ENCODE results near the gene PAFAH1B2.

DNA sequence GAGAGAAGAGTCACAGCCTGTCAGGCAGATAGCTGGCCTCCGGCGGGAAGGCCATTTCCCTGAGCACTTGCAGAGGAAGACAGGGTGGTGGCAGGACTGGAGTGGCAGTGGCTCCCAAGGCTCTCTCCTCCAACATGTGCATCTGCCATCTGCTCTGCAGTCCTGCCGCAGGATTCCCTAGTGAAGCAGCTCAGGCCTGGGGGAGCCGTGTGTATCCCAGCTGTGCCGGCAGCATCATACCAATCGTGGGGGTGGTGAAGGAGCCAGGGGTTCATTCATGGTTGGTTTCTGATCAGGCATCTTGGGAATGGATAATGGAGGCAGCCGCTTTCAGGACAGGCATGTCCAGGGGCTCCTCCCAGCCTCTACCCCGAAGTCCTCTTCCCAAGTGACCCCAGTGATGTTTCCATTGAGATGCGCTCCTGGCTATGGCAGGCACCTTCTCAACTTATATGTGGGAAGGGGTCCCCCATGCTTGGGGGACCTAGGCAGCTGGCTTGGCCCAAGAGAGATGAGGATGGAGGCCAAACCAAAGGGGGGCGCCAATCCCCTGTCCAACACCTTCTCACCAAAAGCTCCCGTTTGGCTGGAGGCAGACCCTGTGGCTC, 61.2 kb downstream of the PAFAH1B2 start:
- TF ChIP-seq, protein P1, sequence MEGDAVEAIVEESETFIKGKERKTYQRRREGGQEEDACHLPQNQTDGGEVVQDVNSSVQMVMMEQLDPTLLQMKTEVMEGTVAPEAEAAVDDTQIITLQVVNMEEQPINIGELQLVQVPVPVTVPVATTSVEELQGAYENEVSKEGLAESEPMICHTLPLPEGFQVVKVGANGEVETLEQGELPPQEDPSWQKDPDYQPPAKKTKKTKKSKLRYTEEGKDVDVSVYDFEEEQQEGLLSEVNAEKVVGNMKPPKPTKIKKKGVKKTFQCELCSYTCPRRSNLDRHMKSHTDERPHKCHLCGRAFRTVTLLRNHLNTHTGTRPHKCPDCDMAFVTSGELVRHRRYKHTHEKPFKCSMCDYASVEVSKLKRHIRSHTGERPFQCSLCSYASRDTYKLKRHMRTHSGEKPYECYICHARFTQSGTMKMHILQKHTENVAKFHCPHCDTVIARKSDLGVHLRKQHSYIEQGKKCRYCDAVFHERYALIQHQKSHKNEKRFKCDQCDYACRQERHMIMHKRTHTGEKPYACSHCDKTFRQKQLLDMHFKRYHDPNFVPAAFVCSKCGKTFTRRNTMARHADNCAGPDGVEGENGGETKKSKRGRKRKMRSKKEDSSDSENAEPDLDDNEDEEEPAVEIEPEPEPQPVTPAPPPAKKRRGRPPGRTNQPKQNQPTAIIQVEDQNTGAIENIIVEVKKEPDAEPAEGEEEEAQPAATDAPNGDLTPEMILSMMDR (IDR thresholded peaks at IDR 0.05), result no peak
- TF ChIP-seq POLR2A (IDR thresholded peaks at IDR 0.05) (no peak), POLR2AphosphoS5 (IDR thresholded peaks at IDR 0.05) (no peak)

Data from suprapubic skin (tissue), 4 donors.